ENCODE data around the gene MEGF11.

MEGF11 gene

DNA sequence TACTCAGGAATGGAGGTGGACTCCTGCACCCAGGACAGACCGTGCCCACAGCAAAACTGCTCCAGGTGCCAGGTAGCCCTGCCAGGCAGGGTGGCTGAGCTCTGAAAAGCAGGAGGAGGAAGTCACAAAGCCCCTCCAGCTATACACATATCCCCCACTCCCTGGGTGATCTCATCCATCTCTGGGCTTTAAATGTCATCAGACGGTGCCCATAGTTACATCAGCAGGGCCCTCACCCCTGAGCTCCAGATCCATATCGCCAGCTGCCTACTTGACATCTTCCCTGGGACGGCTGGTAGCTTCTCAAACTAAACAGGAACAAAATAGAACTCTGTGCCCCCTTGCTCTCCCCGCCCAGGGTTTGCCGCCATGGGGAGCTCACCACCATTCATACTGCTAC lies 87.7 kb downstream of the MEGF11 start:
- Histone ChIP-seq H3K36me3 (ENCODE audit: control insufficient read depth in 2 of 2, insufficient read depth in 1 of 2, low read length in 2 of 2) (no peaks in the 10 kb centered on the region), H3K9me3 (ENCODE audit: control insufficient read depth, insufficient read depth, low read depth, low read length) (no peaks in the 10 kb centered on the region), H3K4me3 (ENCODE audit: low read depth, low read length) (no peak overlapping the region), H3K27ac (ENCODE audit: extremely low read depth, low read depth, low read length) (no peak overlapping the region), H3K4me1 (ENCODE audit: control insufficient read depth, insufficient read depth, low read length) (no peaks in the 10 kb centered on the region; the same call in 1 of the 2 replicates)
- ChIA-PET CTCF (interaction anchor here (0.6 to 1.4 kb wide), 2 partner anchors 122 to 126 kb away, joined by 3 read pairs; no protein-coding TSS in a partner anchor), POLR2A (interaction anchor here (0.6 kb wide), 1 partner anchor 297 kb away, joined by 5 read pairs; no protein-coding TSS in a partner anchor)
- TF ChIP-seq ZNF558 (tag by site-specific recombination; IDR thresholded peaks at IDR 0.05) (peak; percentile 47; the same call in 1 of the 2 replicates), ZNF514 (tag by site-specific recombination; IDR thresholded peaks at IDR 0.05) (no peak), ZFP69B (tag by site-specific recombination; IDR thresholded peaks at IDR 0.05) (0 out of 2 replicates have a peak, but pooled peaks have one; percentile 37), ZNF239 (tag by site-specific recombination; IDR thresholded peaks at IDR 0.05) (no peak), ZNF791 (tag by site-specific recombination; IDR thresholded peaks at IDR 0.05) (no peak), ZNF600 (tag by site-specific recombination; IDR thresholded peaks at IDR 0.05) (peak; percentile 94), ZNF366 (tag by site-specific recombination; conservative IDR thresholded peaks at IDR 0.05) (peak; percentile 24; the same call in 1 of the 2 replicates), ZBTB17 (tag by site-specific recombination; IDR thresholded peaks at IDR 0.05) (peak; percentile 50; the same call in 1 of the 2 replicates), ZNF707 (tag by site-specific recombination; IDR thresholded peaks at IDR 0.05) (no peak), ZIC2 (tag by site-specific recombination; IDR thresholded peaks at IDR 0.05) (peak; percentile 50), ZEB2 (tag by site-specific recombination; IDR thresholded peaks at IDR 0.05) (0 out of 2 replicates have a peak, but pooled peaks have one; percentile 38), ZNF660 (tag by site-specific recombination; IDR thresholded peaks at IDR 0.05) (peak; percentile 88), ZNF747 (tag by site-specific recombination; IDR thresholded peaks at IDR 0.05) (no peak), ZBTB21 (tag by site-specific recombination; IDR thresholded peaks at IDR 0.05) (peak; percentile 66; the same call in 1 of the 2 replicates), RBAK (tag by site-specific recombination; IDR thresholded peaks at IDR 0.05) (no peak), ZNF37A (tag by site-specific recombination; IDR thresholded peaks at IDR 0.05) (no peak), ZNF24 (tag by site-specific recombination; IDR thresholded peaks at IDR 0.05) (peak; percentile 59; the same call in 1 of the 2 replicates), ZBTB20 (tag by site-specific recombination; IDR thresholded peaks at IDR 0.05) (0 out of 2 replicates have a peak, but pooled peaks have one; percentile 23)
- TF ChIP-seq, protein P1, sequence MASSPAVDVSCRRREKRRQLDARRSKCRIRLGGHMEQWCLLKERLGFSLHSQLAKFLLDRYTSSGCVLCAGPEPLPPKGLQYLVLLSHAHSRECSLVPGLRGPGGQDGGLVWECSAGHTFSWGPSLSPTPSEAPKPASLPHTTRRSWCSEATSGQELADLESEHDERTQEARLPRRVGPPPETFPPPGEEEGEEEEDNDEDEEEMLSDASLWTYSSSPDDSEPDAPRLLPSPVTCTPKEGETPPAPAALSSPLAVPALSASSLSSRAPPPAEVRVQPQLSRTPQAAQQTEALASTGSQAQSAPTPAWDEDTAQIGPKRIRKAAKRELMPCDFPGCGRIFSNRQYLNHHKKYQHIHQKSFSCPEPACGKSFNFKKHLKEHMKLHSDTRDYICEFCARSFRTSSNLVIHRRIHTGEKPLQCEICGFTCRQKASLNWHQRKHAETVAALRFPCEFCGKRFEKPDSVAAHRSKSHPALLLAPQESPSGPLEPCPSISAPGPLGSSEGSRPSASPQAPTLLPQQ (tag by site-specific recombination; IDR thresholded peaks at IDR 0.05), result peak; percentile 69; the same call in 1 of the 2 replicates
- TF ChIP-seq, protein P2, sequence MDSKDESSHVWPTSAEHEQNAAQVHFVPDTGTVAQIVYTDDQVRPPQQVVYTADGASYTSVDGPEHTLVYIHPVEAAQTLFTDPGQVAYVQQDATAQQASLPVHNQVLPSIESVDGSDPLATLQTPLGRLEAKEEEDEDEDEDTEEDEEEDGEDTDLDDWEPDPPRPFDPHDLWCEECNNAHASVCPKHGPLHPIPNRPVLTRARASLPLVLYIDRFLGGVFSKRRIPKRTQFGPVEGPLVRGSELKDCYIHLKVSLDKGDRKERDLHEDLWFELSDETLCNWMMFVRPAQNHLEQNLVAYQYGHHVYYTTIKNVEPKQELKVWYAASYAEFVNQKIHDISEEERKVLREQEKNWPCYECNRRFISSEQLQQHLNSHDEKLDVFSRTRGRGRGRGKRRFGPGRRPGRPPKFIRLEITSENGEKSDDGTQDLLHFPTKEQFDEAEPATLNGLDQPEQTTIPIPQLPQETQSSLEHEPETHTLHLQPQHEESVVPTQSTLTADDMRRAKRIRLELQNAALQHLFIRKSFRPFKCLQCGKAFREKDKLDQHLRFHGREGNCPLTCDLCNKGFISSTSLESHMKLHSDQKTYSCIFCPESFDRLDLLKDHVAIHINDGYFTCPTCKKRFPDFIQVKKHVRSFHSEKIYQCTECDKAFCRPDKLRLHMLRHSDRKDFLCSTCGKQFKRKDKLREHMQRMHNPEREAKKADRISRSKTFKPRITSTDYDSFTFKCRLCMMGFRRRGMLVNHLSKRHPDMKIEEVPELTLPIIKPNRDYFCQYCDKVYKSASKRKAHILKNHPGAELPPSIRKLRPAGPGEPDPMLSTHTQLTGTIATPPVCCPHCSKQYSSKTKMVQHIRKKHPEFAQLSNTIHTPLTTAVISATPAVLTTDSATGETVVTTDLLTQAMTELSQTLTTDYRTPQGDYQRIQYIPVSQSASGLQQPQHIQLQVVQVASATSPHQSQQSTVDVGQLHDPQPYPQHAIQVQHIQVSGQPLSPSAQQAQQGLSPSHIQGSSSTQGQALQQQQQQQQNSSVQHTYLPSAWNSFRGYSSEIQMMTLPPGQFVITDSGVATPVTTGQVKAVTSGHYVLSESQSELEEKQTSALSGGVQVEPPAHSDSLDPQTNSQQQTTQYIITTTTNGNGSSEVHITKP (tag by site-specific recombination; IDR thresholded peaks at IDR 0.05), result peak; percentile 53; the same call in 1 of the 2 replicates
- TF ChIP-seq, protein P3, sequence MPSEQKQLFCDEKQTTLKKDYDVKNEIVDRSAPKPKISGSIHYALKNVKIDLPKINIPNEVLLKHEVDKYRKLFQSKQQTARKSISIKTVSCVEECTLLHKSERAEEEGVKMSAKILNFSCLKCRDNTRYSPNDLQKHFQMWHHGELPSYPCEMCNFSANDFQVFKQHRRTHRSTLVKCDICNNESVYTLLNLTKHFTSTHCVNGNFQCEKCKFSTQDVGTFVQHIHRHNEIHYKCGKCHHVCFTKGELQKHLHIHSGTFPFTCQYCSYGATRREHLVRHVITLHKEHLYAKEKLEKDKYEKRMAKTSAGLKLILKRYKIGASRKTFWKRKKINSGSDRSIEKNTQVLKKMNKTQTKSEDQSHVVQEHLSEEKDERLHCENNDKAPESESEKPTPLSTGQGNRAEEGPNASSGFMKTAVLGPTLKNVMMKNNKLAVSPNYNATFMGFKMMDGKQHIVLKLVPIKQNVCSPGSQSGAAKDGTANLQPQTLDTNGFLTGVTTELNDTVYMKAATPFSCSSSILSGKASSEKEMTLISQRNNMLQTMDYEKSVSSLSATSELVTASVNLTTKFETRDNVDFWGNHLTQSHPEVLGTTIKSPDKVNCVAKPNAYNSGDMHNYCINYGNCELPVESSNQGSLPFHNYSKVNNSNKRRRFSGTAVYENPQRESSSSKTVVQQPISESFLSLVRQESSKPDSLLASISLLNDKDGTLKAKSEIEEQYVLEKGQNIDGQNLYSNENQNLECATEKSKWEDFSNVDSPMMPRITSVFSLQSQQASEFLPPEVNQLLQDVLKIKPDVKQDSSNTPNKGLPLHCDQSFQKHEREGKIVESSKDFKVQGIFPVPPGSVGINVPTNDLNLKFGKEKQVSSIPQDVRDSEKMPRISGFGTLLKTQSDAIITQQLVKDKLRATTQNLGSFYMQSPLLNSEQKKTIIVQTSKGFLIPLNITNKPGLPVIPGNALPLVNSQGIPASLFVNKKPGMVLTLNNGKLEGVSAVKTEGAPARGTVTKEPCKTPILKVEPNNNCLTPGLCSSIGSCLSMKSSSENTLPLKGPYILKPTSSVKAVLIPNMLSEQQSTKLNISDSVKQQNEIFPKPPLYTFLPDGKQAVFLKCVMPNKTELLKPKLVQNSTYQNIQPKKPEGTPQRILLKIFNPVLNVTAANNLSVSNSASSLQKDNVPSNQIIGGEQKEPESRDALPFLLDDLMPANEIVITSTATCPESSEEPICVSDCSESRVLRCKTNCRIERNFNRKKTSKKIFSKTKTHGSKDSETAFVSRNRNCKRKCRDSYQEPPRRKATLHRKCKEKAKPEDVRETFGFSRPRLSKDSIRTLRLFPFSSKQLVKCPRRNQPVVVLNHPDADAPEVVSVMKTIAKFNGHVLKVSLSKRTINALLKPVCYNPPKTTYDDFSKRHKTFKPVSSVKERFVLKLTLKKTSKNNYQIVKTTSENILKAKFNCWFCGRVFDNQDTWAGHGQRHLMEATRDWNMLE (tag by site-specific recombination; conservative IDR thresholded peaks at IDR 0.05; ENCODE audit: low read depth), result 0 out of 2 replicates have a peak, but pooled peaks have one; percentile 30
- TF ChIP-seq, protein P4, sequence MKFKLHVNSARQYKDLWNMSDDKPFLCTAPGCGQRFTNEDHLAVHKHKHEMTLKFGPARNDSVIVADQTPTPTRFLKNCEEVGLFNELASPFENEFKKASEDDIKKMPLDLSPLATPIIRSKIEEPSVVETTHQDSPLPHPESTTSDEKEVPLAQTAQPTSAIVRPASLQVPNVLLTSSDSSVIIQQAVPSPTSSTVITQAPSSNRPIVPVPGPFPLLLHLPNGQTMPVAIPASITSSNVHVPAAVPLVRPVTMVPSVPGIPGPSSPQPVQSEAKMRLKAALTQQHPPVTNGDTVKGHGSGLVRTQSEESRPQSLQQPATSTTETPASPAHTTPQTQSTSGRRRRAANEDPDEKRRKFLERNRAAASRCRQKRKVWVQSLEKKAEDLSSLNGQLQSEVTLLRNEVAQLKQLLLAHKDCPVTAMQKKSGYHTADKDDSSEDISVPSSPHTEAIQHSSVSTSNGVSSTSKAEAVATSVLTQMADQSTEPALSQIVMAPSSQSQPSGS (tag by site-specific recombination; IDR thresholded peaks at IDR 0.05; ENCODE audit: low read depth), result peak; percentile 38; the same call in 1 of the 2 replicates
- TF ChIP-seq, protein P5, sequence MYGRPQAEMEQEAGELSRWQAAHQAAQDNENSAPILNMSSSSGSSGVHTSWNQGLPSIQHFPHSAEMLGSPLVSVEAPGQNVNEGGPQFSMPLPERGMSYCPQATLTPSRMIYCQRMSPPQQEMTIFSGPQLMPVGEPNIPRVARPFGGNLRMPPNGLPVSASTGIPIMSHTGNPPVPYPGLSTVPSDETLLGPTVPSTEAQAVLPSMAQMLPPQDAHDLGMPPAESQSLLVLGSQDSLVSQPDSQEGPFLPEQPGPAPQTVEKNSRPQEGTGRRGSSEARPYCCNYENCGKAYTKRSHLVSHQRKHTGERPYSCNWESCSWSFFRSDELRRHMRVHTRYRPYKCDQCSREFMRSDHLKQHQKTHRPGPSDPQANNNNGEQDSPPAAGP (tag by site-specific recombination; IDR thresholded peaks at IDR 0.05), result peak; percentile 58; the same call in 1 of the 2 replicates
- TF ChIP-seq, protein P6, sequence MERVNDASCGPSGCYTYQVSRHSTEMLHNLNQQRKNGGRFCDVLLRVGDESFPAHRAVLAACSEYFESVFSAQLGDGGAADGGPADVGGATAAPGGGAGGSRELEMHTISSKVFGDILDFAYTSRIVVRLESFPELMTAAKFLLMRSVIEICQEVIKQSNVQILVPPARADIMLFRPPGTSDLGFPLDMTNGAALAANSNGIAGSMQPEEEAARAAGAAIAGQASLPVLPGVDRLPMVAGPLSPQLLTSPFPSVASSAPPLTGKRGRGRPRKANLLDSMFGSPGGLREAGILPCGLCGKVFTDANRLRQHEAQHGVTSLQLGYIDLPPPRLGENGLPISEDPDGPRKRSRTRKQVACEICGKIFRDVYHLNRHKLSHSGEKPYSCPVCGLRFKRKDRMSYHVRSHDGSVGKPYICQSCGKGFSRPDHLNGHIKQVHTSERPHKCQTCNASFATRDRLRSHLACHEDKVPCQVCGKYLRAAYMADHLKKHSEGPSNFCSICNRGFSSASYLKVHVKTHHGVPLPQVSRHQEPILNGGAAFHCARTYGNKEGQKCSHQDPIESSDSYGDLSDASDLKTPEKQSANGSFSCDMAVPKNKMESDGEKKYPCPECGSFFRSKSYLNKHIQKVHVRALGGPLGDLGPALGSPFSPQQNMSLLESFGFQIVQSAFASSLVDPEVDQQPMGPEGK (tag by site-specific recombination; IDR thresholded peaks at IDR 0.05), result peak; percentile 79
